GM19023 (cell line): ENCODE data around the gene LAG3.

Experiments
- ATAC-seq: cut with Tn5 transposase; IDR thresholded peaks from one replicate; pipeline ENCODE4 v1.9.1; 2021; ENCODE audit warnings: mild to moderate bottlenecking, moderate library complexity; ENCODE audit not compliant: unreplicated experiment

The LAG3 gene

GRCh38 chr12:6821591-6822425 is 49.5 kb downstream of the LAG3 start, which contains the start of gene GPR162:
GPR162 (plus strand) TSS chr12:6821821; CDS start chr12:6823899, 2,078 bp downstream.
- ATAC-seq = no peak

- no peak for ATAC-seq
Observed at GRCh38 chr12:6822426-6823135, 50.3 kb downstream of the LAG3 start.

DNA sequence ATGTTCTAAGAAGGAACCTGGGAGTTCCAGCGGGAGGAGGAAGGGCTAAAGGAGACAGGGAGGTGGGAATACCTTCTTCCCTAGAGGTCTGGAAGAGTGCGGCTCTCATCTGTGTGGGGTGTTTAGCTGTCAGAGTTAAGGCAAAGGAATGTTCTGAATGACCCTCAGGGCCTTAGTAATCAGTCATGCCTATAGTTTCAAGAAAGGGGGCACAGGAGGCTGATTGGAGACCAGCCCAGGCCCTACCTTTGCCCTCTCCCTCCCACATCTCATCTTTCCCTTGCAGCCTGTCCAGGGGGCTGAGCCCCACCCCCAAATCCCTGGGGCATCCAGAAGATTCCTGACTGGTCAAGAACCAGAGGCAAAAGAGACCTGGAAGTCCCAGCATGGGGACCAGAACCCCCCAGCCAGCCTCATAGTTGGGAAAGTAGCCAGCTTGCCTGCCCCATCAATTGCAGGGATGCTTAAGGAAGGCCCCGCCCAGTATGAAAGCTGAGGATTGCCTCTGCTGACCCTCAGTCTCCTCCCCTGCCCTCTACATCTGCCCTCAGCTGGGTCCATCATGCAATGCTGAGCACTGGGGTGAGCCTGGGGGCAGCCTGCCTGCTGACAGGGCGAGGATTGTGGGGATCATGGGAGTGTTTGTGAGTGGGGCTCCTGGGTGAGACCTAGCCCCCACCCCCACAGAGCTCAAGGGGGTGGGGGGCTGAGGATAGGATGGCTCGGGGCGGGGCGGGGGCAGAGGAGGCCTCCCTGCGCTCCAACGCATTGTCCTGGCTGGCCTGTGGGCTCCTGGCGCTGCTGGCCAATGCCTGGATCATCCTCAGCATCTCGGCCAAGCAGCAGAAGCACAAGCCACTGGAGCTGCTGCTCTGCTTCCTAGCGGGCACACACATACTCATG is 51.1 kb downstream of the LAG3 start:
- no peak for ATAC-seq

DNA sequence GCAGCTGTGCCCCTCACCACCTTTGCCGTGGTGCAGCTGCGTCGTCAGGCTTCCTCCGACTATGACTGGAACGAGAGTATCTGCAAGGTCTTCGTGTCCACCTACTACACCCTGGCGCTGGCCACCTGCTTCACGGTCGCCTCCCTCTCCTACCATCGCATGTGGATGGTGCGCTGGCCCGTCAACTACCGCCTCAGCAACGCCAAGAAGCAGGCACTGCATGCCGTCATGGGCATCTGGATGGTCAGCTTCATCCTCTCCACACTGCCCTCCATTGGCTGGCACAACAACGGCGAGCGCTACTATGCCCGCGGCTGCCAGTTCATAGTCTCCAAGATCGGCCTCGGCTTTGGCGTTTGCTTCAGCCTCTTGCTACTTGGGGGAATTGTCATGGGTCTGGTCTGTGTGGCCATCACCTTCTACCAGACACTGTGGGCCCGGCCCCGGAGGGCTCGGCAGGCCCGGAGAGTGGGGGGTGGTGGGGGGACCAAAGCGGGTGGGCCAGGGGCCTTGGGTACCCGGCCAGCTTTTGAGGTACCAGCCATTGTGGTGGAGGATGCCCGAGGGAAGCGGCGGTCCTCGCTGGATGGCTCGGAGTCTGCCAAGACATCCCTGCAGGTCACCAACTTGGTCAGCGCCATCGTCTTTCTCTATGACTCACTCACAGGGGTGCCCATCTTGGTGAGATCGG is 51.9 kb downstream of the LAG3 start:
- no peak for ATAC-seq

- ATAC-seq = no peak
Observed at GRCh38 chr12:6824901-6825381, 52.6 kb downstream of the LAG3 start.

- ATAC-seq = no peak
Observed at GRCh38 chr12:6825398-6826124, 53.2 kb downstream of the LAG3 start.

DNA sequence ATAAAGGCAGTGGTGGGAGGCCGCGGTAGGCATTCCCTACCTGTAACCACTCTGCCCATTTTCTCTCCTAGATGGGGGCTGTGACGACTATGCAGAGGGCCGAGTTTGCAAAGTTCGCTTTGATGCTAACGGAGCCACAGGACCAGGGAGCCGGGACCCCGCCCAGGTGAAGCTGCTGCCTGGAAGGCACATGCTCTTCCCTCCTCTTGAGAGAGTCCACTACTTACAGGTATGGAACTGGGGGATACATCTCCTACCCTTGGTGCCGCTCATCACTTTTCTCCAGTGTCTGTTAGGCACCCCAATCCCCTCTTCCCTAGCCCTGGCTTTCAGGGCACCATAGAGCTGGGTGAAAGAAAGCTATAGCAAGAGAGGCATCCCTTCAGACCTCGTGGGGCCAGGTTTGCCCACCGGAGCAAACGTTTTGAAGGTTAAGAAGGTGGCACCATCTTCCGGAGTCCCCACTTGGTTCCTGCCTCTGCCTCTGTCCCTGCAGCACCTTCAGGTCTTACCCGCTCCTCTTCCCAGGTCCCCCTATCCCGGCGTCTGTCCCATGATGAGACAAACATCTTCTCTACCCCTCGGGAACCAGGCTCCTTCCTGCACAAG is 53.9 kb downstream of the LAG3 start:
- no peak for ATAC-seq

DNA sequence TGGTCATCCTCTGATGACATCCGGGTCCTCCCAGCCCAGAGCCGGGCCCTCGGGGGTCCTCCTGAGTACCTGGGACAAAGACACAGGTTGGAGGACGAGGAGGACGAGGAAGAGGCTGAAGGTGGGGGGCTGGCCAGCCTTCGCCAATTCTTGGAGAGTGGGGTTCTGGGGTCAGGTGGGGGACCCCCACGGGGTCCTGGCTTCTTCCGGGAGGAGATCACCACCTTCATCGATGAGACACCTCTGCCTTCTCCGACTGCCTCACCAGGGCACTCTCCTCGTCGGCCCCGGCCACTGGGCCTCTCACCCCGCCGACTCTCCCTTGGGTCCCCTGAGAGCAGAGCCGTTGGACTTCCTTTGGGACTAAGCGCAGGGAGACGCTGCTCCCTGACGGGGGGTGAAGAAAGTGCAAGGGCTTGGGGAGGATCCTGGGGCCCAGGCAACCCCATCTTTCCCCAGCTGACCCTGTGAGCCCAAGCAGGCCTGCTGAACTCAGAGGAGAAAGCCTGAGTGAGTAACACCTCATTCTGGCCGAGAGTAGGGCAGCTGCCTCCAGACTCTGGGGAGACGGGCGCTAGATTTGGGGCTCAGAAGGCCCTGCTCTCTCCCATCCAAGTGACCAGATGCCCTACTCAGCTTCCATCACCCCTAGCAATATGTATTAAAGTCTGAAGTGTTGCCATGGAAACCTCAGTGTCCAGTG is 54.6 kb downstream of the LAG3 start:
- no peak for ATAC-seq

DNA sequence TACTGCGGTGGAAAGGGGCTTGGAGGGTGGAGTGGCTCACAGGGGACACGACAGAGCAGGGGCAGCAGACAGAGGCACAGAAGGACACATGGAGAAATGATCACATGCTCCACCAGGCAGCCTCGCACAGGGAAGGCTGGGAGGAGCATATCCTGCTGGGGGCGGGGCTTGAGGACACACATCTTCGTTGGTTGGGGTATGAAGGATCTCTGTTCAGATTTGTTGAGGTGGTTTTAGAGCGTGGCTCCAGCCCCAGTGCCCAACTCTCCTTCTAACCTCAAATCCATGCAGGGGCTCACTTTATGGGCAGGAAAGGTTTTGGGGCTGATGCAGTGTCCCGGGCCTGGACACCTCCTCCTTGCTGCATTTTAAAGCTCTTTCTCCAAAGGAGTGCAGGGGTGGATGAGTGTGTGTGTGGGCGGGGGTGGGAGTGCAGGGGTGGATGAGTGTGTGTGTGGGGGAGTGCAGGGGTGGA is 55.2 kb downstream of the LAG3 start:
- no peak for ATAC-seq
